Activated CD4-positive, alpha-beta T cell treated with anti-CD3 and anti-CD28 coated beads for 4 hours (primary cell): ENCODE data around the gene ODF2.
"Not testable (repeated sequence)": the region's sequence is repeated elsewhere in the genome, so short reads cannot be mapped to it uniquely, and the experiment has no call there.

Experiments used
- DNase-seq, 2 donors: peaks; one replicate each; pipeline ENCODE4 v3.0.0-alpha.2; 2020

ODF2 gene

DNA sequence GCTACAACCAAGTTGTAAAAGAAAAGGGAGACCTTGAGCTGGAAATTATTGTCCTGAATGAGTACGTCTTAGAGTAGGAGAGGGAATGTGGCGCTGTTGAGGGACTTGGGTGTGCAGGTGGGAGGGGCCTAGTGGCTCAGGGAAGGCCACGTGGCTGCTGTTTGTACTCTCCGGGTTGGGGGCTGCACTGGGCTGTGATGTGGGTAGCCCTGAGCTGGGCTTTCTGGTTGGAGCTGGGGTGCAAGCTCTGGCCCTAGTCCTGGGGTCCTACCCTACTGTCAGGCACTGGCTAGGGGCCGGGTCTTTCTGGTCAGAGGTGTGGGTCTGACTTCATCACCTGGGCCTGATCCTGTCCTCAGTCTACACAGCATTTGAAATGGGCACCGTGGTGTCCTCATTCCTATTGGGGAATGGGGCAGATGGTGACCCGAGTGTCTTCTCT lies 29.6 kb downstream of the ODF2 start:
- no peak for DNase-seq

DNA sequence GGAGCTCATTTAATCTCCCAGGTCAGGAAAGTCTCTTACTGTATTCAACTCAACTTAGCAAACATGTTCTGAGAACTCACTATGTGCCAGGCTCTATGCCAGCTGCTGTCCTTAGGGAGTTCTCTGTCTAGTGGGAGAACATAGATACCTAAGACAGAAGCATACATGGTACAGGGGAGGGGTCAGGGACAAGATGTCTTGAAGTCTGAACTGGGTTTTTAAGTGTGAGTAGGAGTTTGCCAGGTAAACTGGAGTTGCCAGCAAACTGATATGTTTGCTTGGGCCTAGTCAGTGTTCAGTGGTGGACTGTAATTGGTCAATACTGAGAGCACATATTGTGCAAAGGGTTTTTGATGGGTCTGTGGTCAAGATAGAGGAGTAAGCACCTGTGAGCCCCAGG lies 30.4 kb downstream of the ODF2 start:
- DNase-seq: no peak

DNA sequence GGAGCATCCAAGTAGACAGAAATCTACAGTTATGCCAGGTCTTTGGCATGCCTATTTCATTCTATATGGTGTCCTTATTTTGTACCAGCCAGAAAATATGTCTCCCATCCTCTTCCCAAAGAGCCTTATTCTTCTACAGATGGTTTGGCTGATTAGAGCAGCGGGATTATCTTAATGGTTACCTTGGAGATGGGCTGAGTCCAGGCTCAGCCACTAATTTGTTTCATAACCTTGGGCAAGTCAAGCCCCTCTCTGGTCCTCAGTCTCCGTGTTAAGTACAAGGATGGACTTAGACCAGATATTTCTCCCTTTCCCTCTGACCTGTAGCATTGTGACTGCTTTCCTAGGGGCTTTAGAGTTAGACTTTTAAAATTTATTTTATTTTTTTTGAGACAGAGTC lies 37.6 kb downstream of the ODF2 start:
- DNase-seq: no peak

DNA sequence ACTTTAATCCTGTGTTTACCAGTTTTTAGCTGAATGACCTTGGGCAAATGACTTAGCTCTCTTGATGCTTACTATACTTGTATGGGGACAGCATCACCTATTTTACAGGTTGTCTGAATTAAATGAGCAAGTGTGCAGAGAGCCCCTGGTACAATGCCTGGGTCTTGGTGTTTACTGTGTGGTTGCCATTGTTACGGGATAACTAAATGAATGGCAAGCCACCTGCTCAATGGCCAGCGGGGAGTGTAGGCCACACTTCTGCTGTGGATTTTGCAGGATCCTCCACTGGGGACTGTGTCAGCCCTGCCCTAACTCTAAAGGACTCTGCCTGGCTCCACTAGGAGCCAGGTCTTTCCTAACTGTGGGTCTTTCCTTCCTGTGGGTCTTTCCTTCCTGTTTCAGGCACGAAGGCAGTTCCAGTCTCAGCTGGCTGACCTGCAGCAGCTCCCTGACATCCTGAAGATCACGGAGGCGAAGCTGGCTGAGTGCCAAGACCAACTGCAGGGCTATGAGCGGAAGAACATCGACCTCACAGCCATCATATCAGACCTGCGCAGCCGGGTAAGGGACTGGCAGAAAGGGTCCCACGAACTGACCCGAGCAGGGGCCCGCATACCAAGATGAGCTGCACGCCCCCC lies 38.4 kb downstream of the ODF2 start:
- no peak for DNase-seq

DNA sequence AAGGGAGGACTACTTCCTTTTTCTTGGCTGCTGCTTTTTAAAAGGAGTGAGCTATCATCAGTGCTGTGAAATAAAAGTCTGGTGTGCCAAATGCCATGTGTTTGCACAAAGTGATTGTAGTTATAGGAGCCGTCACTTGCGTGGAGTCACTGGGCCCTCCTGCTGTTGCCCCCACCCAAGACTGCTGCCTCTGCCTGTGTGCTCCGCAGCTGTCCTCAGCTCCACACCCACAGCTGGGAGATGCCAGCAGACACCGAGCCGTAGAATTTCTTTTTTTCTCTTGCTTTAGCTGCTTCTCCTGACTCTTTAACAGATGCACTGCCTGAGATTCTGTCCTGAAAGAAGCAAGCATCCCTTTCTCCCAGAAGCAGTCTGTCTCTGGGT lies 38.9 kb downstream of the ODF2 start:
- DNase-seq: no peak

DNA sequence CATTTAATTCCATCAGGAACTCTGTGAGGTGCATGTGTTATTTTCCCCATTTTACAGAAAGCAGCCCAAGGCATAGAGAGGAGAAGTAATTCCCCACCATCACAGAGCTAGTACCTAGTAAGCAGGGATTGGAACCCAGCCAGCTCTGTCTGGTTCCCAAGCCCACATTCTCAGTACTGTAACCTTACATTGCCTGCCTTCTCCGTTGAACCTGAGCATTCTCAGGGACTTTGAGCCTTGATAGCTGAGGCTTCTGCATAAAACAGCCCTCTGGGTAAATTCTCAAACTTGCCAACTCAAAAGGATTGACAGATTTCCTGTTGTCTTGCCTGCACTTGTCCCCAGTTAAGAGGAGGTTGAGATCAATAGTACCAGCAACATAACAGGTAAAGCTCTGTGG lies 39.5 kb downstream of the ODF2 start:
- no peak for DNase-seq

DNA sequence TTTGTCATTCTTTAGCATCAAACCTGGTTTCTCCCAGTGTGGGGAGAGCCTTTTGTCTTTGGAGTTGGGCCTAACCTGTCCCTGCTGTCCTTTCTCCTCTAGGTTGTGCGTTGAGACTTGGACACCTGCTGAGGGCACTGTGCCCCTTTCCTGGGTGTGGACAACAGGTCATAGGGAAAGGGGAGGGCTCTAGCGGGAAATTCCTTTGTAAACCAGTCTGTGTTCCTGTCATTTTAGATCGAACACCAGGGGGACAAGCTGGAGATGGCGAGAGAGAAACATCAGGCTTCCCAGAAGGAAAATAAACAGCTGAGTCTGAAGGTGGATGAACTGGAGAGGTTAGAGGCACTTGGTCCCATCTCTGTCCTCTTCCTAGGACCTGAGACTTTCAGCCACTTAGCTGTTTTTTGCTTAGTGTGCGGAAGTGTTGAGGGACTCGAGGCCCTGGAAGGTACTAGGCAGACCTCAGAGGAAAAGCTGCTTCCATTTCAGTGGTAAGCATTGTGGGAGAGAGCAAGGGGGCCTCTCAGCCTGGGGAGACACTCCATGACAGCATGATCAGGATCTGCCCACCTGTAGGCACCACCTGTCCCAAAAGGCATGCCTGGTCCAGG lies 40.1 kb downstream of the ODF2 start:
- no peak for DNase-seq

DNA sequence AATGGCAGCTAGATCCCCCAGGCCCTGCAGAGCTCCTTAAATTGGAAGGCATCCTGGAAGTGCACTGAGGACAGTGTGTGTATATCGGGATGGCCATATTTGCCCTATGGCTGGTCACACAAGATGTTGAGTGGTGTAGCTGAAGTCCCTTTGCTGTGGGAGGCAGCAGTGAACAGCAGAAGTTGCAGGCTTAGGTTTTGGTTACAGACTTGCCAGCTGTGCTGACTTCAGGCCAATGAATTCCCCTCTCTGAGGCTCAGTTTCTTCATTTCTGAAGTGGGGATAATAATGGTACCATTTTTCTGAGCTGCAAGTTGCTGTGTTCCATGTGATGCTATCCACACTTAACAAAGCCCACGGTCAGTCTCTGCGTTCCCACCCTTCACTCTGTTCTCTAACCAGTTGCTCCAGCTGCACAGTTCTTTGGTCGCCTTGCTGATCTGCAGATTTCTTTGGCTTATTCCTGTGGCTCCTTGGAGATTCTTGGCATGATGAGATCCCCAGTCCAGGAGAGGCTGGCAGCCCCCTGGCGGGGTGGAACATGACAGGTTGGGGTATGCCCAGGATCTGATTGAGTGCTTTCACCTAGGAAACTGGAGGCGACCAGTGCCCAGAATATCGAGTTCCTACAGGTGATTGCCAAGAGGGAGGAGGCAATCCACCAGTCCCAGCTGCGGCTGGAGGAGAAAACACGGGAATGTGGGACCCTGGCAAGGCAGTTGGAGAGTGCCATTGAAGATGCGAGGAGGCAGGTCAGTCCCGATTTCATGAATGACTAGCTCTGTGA lies 42.2 kb downstream of the ODF2 start:
- DNase-seq: no peak

DNA sequence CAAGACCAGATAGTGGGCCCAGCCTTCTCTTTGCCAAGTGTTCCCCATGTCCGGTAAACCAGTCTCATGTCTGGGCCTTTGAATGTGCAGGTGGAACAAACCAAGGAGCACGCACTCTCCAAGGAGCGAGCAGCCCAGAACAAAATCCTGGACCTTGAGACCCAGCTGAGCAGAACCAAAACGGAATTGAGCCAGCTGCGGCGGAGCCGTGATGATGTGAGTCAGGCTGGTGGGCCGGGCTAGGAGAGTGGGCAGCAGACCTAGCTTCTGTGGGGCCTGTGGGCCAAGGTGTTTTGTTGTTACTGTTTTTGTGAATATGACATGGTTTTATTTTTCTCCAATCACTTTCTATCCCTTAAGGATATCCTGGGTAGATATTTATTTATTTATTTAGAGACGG lies 43.1 kb downstream of the ODF2 start:
- DNase-seq: no peak

DNA sequence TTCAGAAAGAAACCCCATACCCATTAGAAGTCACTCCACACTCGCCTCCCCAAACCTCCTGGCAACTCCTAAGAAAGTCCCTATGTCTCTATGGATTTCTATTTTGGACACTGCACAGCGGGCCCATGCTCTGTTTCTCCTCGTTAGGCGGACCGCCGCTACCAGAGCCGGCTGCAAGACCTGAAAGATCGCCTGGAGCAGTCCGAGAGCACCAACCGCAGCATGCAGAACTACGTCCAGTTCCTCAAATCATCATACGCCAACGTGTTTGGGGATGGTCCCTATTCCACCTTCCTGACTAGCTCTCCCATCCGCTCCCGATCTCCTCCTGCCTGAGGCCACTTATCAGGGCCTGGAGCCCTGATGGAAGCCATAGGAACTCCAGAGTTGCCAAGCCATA lies 44.1 kb downstream of the ODF2 start:
- no peak for DNase-seq

DNA sequence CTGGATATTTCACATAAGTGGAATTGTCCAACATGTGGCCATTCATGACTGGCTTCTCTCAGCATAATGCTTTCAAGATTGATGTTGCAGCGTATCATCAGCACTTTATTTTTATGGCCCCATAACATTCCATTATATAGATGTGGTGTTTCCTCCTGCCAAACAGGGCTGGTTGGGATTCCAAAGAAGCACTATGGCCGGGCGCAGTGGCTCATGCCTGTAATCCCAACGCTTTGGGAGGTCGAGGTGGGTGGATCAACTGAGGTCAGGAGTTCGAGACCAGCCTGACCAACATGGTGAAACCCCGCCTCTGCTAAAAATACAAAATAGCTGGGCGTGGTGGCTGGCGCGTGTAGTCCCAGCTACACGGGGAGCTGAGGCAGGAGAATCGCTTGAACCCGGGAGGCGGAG lies 47.6 kb downstream of the ODF2 start:
- not testable (repeated sequence) for DNase-seq

DNA sequence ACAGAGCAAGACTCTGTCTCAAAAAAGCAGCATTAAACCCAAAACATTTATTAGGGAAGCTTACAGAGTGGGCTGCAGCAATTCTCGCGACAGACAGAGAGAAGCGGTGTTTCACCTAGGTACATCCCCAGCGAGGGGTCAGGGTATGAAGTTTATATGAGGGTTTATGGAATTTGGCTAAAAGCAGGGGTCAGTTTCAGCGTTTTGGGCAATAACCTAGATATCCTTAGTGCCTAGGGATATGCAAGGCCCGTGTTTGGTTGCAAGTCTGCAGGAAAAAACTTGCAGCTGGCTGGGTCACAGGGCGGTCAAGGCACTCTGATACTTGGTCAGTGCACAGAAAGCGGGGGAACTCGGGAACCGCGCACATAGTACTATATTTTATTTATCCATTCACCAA lies 48.1 kb downstream of the ODF2 start:
- no peak for DNase-seq

DNA sequence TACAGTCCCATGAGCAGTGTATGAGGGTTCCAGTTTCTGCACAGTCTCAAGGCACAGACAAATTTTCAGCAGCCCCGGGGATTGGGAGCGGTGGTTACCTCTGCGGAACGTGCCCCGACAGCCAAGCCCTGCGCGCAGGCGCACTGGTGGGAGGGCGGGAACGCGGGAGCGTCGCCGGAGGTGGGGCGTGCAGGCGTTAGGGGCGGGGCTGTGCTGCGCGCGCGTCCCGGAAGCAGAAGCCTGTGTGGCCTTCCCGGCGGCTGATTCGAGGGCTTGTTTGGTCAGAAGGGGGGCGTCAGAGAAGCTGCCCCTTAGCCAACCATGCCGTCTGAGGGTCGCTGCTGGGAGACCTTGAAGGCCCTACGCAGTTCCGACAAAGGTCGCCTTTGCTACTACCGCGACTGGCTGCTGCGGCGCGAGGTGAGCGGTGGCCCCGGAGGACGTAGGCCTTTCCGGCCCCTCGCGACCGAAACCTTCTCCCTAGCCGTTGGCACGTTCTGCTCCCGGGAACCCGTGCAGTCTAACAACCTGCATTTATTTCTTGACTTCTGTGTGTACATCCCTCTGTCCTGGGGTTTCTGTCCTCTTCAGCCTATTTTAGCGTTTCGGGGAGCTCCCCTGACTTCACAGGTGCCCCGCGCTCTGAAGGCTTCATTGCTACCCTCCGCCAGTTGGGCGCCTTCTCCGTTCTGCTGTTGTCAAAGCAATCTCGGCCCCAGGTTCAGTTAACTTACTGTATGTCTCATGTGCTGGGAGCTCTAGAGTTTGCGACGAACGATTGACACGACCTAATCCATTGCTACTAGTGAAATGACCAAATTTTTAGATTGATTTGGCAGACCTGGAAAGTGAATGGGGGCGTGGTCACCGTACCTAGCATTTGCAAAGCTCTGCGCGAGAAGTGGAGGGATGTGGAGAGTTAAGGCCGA lies 48.9 kb downstream of the ODF2 start, which contains the start of gene GLE1:
Gene GLE1 (plus strand): TSS at position 235 of the 929 bp plus-strand sequence. CDS start 87 bp downstream, at position 322.
- peak; percentile 96 for DNase-seq

DNA sequence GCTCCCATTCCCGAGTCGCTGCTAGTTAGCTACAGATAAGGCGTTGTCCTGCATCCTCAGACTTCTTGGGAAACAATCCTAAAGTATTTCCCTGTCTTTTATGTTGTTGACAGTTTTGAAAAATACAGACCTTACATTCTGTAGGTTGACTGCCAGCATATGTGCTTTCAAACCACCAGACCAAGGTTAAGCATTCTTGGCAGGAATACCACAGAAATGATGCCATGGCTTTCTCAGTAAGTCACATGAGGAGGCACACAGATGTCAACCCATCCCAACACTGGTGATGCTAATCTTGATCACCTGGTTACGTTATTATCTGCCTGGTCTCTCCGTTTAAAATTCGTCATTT lies 49.6 kb downstream of the ODF2 start:
- DNase-seq: no peak

DNA sequence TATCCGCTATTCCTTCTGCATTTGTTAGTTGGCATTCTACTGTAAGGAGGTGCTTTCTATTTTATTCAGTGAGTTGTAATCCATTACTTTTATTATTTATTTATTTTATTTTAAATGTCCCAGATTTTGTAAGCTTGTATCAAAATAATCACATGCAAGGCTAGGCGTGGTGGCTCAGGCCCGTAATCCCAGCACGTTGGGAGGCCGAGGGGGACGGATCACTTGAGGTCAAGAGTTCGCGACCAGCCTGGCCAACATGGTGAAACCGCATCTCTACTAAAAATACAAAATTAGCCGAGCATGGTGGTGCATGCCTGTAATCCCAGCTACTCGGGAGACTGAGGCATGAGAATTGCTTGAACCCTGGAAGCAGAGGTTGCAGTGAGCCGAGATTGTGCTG lies 50.1 kb downstream of the ODF2 start:
- not testable (repeated sequence) for DNase-seq

DNA sequence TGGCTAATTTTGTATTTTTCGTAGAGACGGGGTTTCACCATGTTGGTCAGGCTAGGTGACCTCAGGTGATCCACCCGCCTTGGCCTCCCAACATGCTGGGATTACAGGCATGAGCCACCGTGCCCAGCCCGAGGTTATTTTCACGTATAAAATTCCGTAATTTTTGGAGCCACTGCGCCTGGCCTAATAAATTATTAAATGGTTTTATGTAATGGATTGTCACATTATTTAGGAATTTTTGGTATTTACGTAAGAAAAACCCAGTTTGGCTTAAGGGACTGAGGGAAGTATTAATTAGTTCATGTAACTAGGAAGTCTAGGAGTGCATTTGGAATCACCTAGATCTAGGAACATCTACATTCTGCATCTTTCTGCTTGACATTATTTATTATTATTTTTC lies 57.0 kb downstream of the ODF2 start:
- no peak for DNase-seq

DNA sequence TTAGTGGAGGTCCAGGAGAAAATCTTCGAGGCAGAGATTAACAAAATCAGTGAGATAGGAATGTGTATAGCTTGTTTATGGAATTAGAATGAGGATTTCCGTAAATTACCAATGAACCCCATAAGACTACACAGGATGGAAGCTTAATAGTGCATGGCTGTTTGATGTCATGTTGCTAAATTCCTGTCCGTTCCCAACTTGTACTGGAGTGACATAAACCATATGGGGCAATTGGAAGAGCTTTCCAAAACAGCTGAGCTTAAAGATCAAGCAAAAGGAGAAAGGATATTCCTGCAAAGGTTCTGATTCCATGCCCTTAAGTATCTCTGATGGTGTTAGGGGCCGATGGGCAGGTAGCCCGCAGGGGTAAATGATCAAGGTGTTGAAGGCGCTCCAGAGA lies 66.2 kb downstream of the ODF2 start:
- DNase-seq: no peak

DNA sequence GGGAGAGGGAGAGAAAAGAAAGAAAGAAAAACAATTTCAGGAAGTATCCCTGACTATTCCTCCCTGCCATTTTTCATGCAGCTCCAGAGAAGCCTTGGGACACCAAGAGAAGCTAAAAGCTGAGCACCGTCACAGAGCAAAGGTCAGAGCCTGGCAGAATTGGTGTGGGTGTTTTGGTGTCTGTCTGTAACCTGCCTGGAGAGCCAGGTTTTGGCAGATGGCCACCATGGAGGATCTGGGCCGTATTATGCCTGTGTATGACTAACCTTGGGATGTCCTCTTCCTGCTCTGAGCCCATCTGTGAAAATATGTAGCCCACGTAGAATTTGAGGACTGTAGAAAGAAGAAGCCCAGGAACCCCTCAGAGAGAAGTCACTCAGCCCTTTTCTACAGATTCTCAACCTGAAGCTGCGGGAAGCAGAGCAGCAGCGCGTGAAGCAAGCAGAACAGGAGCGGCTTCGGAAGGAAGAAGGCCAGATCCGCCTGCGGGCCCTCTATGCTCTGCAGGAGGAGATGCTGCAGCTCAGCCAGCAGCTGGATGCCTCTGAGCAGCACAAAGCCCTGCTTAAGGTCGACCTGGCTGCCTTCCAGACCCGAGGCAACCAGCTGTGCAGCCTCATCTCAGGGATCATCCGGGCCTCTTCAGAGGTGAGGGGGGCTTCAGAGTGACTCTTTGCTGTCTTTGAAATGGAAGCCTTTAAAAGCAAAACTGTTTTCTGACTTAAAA lies 67.6 kb downstream of the ODF2 start:
- no peak for DNase-seq

DNA sequence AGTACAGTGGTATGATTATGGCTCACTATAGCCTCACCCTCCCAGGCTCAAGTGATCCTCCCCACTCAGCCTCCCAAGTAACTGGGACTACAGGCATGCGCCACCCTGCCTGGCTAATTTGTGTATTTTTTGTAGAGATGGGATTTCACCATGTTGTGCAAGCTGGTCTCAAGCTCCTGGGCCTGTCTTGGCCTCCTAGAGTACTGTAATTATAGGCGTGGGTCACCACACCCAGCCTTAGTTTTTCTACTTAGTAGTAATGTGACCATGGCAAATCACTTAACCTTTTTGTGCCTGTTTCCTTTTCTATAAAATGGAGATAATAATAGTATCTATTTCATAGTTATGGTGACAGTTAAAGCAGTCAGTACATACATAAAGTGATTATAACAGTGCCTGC lies 70.9 kb downstream of the ODF2 start:
- DNase-seq: no peak

DNA sequence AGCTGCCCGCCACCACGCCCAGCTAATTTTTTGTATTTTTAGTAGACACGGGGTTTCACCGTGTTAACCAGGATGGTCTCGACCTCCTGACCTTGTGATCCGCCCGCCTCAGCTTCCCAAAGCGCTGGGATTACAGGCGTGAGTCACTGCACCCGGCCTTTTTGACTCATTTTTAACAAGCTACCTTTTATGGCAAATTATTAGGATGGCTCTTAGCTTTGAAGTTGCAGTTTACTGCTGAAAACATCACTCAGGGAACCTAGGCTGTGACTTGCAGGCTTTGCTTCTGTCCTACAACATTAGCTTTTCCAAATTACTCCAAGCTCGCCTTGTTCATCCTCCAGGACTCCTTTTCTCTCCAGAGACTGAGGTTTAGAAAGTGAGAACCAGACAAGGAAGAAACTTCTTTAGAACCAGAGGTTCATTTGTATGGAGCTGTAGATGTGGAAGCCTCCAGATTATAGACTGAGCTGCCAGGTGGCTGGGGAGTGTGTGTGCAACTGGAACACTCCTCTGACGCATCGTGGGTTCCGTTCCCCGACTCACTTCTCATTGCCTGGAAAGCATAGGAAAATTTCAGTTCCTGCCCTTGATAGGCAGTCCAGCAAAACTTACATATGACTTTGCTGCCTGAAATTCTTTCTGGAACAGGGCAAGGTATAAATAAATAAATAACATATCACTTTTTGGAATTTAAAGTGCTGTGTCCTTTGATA lies 72.8 kb downstream of the ODF2 start:
- no peak for DNase-seq

DNA sequence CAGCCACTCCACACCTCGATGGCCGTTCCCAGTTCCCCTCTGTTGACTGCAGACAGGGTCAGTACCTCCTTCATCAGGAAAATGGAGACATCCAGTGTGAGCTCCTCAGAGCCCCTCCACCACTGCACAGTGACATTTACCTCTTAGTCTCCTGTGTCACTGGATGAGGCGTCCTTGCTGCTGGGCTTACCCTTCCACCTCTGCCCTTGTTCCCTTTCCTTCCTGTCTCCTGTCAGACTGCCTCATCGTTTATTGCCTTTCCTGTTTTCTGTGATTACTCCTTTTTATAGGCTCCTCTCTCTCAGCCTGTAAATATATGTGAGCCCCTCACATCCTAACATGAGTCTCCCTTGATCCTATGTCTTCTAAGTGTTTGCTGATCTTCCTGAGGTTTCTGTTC lies 73.4 kb downstream of the ODF2 start:
- DNase-seq: no peak

DNA sequence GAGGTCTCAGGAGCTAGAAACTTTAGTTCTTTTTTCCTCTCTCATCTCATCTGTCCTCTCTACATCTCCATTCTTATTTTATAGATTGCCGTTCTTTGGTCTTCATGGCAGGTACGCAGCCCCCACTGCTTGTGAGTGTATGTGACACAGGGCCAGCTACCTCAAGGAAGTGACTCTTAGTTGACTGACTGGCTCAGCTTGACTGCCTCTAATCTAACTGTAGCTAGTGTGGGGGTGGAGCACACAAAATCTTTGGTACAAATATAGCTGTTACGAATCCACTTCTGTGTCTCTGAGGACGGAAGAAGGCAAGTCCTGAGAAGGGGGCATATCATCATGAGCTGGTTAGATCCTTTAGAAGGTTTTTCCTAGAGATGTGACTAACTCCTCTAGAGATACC lies 76.8 kb downstream of the ODF2 start:
- no peak for DNase-seq
